Stimulated activated naive CD4-positive, alpha-beta T cell treated with Interleukin-2 at 50 U/mL for 16 hours (primary cell): Measurements from ENCODE around the gene LRRC25.
A peak's percentile ranks its signal among the peaks of the same experiment; 100 is the strongest.
"Not testable (repeated sequence)": the region's sequence is repeated elsewhere in the genome, so short reads cannot be mapped to it uniquely, and the experiment has no call there.

Experiments
- DNase-seq: peaks from one replicate; lab custom pipeline; 2025; lab: John Stamatoyannopoulos, UW

LRRC25 gene

DNA sequence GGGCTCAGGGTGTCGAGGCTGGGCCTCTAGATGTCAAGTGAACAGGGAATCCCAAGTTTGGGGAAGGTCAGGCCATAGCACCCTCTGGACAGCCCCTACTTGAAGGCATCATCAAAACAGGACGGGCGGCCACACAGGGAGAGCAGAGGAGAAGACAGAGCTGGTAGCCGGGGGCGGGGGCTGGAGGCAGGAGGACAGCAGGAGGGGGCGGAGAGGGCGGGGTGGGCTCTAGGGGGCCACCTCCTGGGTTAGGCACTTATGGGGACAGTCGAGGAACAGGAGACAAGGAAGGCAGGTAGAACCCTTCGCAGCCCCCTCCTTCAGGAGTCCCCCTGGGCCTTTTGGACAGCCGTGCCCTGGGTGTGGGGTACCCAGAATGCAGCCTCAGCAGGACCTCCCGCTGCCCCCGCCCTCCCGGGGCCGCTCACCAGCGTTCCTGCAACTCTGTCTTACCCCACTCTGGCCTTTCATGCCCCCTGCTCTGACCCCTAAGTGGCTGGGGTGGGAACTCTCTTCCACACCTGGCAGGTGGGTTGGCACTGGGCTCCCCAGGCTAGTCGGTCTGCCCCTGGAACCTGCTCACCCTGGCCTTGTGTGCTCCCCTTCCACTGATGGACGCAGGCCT lies 27.6 kb upstream of the LRRC25 start:
- DNase-seq, result no peak

DNA sequence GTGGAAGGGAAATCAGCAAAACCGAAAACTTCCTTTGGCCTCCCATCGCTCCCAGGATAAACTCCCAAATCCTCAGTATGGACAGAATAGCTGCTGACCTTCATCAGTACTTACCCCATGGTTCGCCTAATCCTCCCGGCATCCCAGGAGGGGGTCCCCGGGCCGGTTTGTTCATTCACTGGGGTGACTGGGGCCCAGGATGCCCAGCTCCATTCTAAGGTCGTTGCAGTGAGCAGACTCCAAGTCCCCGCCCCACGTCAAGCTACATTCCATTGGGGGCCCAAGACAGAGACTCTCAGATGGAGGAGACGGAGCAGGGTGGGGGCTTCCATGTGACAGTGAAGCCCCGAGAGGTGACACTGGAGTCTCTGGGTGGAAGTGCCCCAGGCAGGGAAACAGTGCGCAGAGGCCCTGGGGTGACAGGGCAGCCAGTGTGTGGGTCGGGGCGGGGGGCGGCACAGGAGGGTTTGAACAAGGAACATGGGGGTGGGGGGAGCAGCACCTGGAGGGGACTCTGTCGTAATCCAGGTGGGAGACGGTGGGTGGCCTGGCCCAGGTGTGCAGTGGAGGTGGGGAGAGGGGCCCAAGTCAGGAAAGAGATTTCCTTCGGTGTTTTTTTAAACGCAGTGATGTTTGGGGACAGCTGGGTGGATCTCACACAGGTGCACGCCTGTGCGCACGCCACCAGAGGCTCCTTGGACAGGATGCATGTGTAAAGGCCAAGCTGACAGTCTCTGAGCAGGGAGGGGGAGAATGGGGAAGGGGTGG lies 26.9 kb upstream of the LRRC25 start:
- DNase-seq, result no peak

DNA sequence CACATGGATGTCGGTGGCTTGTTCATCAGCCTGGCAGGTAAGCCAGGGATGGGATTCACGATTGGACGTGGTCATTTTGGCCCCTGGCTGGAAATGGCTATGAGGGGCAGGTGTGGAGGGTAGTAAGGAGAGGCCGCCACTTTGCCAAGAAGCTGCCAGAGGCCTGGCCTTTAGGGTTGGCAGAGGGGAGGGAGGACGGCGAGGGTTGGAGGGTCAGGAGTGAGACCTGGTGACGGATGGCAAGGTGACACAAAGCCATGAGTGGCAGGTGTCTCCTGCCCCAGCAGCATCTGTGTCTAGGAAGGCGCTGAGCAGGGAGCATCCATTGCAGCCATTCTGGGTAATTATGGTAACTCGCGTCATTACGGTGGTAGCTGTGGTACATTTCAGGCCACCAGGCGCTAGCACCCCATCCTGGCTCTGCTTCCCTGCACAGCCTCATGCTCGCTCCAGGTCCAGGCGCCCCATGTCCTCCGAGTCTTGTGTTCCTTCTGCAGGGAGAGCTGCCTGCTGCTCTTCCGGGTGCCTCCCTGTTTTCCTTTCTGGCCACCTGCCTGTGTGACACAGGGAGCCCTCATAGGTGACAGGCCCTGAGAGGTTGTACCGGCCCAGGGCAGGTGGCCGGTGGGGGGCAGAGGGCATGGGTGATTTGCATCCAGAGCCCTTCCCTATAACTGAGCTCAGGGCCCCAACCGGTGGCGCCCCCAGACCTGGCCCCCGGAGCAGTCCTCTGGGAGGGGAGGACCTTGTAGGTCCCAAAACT lies 26.0 kb upstream of the LRRC25 start:
- DNase-seq, result no peak

DNA sequence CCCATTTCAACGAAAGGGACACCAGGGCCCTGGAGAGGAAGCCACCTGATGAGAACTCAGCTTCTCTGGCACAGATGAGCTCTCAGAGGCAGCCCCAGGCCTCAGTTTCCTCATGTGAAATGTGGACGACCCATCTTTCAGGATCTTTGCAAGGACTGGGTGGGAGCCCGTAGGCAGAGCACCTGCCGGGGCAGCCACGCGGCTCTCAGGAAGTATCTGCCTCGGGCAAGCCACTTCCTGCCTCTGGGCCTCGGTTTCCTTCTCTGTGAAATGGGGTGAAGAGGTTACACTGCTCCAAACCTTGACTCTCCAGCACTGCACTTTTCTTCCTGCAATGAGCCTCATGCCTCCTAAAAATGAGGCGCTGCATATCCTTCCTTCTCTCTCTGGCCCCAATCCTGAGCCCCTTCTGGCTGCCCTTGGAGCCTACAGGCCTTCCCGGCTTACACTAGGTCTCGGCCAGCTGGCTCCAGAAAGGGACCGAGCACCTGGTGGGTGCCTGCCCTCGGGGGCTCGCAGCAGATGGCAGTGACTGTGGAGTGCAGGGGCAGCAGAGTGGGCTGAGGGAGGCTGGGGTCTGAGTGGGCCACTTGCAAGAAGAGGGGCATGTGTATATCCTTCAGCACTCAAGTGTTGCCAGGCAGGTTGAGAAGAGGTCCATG lies 25.2 kb upstream of the LRRC25 start:
- peak; percentile 32 for DNase-seq

DNA sequence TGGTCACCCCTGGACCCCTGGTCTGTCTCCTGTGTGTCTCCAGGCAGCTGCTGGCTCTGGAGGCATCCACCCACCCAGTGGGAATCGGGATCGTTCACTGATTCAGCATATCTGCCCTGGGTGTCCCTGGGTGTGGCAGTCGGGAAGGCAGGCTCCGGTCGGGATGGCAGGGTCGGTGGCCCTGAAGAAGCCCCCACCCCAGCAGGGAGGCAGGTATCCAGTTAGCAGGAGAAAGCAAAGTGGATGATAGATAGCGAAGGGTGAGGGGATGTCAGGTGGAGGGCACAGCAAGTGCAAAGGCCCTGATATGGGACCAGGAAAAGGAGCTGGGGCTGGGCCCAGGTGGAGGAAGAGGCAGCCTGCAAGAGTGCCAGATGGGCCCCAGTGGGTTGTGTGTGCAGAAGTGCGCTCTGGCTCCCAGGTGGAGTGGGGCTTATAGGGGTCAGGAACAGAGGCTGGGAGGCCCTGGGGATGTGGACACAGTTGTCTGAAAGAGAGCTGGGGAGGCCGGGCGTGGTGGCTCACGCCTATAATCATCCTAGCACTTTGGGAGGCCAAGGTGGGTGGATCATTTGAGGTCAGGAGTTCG lies 24.0 kb upstream of the LRRC25 start:
- DNase-seq, result no peak

DNA sequence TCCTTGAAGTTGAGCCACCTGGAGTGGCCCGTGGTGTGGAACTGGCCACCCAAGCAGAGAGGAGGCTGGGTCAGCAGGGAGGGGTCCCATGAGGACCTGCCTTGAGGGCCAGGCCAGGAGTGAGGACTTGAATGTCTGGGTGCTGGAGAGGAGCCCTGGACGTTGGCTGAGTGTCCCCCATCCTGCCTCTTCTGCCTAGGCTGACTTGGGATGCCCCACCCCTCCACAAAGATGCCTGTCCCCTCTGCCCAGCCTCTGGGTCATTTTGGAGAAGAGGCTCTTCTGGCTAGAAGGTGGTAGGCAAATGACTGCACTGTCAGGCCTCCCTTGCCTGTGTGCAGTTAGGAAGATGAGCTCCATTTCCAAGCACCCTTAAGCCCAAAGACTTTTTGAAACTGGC lies 23.5 kb upstream of the LRRC25 start:
- DNase-seq, result no peak

DNA sequence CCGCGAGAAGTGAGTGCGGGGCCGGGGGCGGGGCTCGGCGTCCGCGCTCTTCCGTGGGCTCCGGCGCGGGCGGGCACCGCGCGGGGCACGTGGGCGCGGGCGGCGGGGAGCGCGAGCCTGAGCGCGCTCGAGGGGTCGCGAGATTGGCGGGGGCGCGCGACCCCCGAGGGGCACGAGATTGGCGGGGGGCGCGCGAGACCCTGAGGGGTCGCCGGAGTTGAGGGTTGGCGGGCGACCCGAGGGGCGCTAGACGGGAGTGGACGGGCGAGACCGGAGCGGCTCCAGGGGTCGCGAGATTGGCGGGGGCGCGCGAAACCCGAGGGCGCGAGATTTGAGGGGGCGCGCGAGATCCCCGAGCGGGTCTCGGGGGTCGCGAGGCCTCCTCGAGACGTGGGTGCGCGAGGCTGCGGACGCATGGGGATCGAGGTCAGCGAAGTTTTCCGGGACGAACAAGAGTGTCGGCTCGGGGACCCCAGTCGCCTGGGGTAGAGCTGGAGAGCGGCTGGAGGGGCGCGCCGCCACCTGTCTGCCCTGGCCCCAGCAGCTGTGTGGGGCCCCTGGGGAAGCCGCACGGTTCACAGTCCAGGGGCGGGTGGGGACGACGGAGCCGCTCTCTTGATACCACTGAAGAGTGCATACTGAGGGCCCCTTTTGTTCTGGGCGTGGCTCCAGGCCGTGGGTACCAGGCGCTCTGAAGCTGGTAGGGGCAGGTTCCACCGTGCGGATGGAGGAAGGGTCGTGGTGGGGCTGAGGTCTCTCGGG lies 22.5 kb upstream of the LRRC25 start:
- peak; percentile 63 for DNase-seq

DNA sequence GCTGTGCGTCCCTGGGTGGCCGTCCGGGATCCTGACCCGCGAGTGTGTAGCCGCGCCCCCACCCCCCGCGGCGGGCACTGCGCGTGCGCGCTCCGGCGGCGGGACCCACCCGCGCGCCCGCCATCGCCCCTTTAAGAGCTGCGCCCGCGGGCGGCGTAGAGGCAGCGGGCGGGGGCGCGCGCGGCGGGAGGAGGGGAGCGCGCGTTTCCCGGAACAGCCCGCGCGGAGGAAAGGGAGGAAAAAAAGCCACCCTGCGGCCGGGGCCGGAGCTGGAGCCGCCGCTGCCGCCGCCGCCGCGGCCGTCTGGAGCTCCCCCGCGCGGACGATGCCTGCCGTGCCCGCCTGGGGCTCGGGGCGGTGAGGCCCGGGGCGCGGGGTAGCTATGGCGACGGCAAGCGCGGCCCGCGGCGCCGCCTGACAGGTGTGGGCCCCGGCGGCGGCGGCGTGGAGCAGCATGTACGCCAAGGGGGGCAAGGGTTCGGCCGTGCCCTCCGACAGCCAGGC lies 21.8 kb upstream of the LRRC25 start, which contains the start of gene SSBP4:
Gene SSBP4, plus strand, starts transcription at position 204 of the 504 bp plus-strand sequence. Its CDS starts 251 bp downstream, at position 455.
- DNase-seq, result peak; percentile 73

DNA sequence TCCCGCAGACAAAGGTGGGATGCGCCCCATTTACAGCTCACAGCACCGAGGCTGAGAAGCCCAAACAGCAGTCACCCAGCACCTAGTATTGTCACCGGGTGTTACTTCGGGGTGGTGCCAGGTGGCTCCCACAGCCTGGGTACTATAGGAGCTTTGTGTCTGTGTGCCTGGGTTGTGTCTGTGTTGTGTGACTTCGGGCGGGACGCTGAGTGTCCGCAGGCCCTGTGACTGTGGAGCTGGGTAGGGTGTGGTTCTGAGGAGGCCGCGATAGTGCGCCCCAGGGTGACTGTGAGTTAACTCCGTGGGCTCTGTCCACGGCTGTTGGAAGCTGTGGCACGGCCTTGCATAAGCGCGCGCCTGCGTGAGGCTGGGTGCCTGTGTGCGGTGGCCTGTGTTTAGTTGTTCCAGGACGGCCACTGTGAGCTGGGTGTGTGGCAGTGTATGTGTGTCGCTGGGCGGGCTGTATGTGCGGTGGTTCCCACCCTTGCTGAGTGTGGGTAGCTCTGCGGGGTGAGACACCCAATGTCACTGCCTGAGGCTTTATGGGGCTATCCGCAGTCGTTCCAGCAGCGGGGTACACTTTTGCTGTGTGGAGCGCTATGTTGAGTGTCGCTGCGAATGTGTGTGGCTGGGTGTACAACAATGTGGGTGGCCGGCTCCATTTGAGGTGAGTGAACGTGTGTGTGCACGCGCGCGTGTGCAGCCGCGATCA lies 21.2 kb upstream of the LRRC25 start:
- DNase-seq, result peak; percentile 58

DNA sequence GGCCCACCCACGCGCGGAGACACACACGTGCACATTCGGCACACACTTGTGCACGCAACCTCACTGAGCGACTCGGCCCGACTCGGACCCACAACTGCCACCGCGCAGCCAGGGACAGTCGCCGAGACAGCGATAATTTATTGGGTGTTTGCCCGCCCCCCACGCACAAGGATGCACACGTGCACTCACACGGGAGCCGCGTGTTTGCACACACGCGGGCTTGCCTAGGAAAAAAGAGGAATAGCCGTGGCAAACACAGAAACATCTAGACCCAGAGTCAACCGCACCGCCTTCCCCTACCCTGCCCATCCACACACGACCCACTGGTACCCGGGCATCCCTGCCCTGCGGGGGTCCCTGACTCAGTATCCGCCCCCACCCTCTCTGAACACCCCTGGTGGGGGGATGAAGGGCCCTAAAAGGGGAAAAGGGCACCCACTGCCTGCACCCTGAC lies 20.6 kb upstream of the LRRC25 start:
- no peak for DNase-seq

DNA sequence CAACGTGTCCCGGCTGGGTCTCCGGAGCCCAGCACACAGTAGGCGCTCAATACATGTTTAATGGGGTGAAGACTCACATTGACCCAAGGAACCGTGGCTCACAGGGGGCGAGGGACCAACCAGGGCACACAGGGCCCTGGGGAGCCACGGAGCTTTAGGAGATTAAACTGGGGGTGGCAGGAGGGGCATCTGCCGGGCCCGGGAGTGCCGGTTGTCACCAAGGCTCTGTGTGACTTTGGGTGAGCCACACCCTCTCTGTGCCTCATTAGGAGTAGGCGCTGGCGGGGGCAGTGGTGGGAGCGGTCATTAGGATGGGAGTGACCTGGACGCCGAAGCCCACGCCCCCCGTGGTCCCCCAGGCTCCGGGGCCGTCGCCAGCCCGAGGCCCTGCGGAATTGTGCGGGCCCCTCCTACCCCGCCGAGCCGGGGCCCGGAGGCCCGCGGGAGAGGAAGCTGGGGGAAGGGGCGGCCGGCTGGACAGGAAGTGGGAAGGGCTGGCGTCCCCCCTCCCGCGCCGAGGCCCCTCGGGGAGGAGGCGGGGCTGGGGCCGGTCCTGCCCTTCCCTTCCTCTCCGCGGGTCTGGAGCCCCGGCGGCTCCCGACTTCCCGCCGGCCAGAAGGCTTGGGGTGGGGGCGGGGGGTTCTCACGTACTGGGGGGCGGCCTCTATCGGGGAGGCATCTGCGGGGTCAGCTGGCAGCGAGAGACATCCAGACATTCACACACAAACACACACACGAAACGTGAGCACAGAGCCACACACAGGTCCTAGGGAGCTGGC lies 20.0 kb upstream of the LRRC25 start:
- peak; percentile 41 for DNase-seq

DNA sequence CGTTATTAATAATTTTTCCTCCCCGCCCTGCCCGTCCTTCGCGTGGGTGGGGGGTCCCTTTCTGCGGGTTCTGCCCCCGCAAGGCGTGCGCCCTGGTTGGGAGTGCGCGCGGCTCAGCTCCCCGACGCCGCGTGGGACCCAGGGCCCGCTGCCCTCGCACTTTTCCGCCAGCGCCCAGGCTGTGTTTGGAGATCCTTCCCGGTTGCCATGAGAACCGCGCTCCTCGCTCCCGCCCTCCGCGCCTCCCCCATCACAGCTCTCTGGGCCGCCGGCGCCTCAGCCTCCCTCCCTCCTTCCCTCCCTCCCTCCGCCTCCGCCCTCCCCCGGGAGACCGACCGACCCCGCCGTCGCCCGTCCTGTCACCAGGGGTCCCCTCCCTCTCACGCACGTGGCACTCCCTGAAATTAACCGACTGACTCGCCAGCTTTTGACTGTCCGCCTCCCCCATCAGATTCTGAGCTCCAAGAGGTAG lies 19.4 kb upstream of the LRRC25 start:
- peak; percentile 66 for DNase-seq

DNA sequence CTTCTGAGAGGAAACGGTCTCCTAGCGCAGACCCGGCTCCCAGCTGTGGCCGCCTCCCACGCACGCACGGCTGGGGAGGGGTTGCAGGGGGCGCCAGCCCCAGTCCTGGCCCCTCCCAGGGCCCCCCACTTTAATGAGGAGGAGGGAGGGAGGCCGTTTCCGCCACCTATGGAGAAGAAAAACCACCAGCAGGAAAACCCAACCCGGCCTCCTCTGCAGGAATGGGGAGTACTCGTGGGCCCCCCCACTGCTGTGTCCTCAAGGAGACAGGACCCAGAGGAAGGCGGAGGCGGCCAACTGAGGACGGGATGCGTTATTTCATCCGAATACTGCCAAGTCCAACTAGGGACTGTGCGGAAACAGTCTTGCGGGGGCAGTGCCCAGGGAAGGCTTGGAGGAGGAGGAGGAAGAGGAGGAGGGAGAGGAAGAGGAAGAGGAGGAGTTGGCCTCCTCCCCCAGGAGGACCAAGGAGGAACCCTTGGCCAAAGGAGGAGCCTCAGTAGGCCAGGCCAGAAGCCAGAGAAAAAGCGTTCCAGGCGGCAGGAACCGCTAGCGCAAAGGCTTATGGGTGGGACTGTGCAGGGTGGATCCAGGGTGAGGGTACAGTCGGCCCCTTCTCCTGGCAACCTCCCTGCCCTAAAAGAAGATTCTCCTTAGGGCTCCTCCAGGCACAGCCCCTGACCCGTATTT lies 17.9 kb upstream of the LRRC25 start:
- DNase-seq, result no peak

DNA sequence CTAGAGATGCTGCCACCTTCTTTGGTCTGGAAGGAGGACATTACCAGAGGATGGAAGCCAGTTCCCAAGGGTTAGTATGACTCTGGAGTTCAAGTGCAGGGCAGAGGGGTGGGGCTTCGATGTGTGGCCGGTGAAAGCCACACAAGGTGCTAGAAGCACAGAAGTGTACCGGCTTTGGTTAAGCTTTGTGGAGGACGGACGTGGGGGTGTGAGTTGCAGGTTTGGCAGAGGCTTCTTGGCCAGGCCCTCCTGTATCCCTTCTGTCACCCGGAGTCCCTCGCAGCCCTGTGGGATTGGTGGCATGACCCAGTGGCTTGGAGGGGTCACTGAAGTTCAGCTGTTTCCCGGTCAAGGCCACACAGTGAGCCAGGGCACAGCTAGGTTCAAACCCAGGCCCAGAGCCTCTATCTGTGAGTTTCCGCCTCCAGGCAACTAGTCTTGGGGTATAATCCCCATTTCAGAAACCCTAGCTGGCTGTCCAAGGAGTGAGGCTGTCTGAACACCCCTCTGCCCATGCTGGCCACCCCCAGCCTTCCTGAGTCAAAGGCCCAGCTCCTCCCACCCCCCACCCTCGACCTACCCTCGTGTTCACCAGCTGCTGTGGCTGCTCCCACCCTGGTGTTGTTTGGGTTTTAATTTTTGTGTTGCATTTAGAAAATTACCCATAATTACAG lies 17.2 kb upstream of the LRRC25 start:
- no peak for DNase-seq

DNA sequence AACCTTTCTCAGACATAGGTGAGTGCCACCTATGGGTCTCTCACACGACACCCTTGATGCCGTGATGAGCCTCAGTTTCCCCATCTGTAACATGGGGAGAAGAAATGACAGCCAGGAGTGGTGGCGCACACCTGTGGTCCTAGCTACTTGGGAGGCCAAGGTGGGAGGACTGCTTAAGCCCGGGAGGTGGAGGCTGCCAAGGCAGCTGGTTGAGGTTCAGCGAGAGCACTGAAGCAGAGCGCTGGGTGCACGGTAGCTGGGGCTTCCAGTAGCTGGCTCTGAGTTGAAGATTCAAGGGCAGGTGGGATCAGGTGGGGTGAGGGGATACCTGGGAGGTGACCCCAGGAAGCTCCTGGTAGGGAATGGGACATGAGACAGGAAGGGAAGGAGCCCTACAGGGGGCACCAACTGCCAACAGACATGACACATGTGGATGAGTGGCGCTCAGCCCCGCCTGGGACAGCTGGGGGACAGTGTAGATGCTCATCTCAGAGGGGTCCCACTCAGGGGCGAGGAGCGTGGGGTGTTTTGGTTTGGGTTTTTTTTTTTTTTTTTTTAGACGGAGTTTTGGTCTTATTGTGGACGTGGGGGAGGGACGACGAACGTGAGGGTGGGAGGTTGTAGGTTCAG lies 15.3 kb upstream of the LRRC25 start:
- no peak for DNase-seq

DNA sequence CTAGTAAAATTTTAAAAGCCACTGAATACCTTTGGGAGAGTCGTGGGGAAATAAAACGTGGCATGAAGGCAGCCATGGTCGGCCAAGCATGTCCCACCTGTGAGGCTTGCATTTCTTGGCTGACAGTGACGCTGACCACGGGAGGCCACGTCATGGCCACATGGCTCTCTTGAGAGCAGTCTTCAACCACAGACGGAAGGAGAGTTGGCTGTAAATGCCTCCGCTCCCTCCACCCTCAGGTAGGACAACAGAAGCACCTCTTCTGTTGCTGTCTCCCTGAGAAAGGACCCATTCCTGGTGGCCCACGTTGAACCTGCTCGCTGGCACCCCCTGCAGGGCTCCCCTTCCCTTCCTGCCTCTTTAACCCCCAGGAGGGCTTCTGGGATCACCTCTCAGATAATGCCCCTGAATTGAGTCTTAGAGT lies 10.6 kb upstream of the LRRC25 start:
- no peak for DNase-seq

DNA sequence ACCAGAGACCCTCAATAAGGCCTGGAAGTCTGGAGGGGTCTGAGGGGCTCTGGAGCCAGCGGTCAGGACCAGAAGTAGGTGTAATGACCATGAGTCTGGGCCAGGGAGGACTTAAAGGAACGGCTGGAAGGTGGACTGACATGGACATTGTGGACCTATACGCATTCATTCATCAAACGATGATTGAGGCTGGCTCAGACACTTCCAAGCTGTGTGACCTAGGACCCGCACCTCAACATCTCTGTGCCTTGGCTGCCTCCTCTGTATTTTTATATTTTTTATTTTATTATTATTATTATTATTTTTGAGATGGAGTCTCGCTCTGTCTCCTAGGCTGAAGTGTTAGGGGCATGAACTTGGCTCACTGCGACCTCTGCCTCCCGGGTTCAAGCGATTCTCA lies 9.3 kb upstream of the LRRC25 start:
- no peak for DNase-seq

DNA sequence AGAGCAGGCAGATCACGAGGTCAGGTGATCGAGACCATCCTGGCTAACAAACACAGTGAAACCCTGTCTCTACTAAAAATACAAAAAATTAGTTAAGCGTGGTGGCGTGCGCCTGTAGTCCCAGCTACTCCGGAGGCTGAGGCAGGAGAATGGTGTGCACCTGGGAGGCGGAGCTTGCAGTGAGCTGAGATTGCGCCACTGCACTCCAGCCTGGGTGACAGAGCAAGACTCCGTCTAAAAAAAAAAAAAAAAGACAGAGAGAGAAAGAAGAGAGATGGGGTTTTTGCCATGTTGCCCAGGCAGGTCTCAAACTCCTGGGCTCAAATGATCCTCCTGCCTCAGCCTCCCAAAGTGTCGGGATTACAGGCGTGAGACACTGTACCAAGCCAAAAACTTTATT lies 8.3 kb upstream of the LRRC25 start:
- DNase-seq, result not testable (repeated sequence)
